OCI-M2 (cell line): Measurements from ENCODE around the gene ADD3.

Source experiments
- DNase-seq: peaks from one replicate; lab custom pipeline; 2025; ENCODE audit not compliant: unreplicated experiment; lab: John Stamatoyannopoulos, UW

ADD3 gene

GRCh38 chr10:110172155-110172554 lies 164.4 kb downstream of the ADD3 start:
- DNase-seq = no peak

- DNase-seq = no peak
Measured at GRCh38 chr10:110174201-110174600, 166.4 kb downstream of the ADD3 start.

- no peak for DNase-seq
Measured at GRCh38 chr10:110174816-110175215, 167.0 kb downstream of the ADD3 start.

GRCh38 chr10:110175406-110175805 lies 167.6 kb downstream of the ADD3 start:
- DNase-seq = no peak

GRCh38 chr10:110176141-110177030 lies 168.6 kb downstream of the ADD3 start:
- no peak for DNase-seq

GRCh38 chr10:110179220-110179619 lies 171.4 kb downstream of the ADD3 start:
- DNase-seq = no peak

- DNase-seq = no peak
Measured at GRCh38 chr10:110181451-110181850, 173.7 kb downstream of the ADD3 start.

- DNase-seq = no peak
Measured at GRCh38 chr10:110181911-110182310, 174.1 kb downstream of the ADD3 start.

GRCh38 chr10:110184398-110184797 lies 176.6 kb downstream of the ADD3 start:
- DNase-seq = no peak
